ENCODE measurements around the gene CBARP.

The CBARP gene

DNA sequence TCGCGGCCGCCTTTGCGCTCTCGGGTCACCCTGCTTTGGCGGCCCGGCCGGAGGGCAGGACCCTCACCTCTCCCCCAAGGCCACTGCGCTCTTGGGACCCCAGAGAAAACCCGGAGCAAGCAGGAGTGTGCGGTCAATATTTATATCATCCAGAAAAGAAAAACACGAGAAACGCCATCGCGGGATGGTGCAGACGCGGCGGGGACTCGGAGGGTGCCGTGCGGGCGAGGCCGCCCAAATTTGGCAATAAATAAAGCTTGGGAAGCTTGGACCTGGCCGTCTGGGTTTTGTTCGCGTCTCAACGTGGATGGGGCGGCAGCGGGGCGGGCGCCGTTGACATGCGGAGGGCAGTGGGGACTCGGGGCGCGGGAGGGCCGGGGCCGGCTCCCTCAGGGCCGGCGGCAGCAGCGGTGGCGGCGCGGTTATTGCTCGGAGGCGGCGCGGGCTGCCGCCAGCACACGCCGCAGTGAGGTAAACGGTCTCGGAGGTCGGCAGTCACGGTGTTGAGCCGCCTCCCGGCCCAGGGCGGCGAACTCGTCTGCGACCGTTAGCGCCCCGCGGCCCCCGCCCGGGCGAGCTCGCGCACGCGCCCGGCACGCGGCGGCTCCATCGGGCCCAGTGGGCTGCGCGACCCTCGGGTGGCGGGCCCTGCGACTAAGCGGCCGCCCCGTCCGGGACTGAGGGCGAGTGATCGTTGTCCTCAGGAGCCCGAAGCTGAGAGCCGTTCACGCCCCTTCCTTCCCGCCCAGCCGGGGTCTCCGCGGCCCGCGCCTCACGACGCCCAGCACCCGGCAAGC lies 9.4 kb downstream of the CBARP start:
- no peak overlapping the region for H3K27ac ChIP-seq
- in situ Hi-C loops (cut with HindIII; ENCODE audit: low pct_ligation_motif_present, low sequenced_read_pairs): loop anchor here (25.0 kb wide), 1 partner anchor 116 kb away; the partner anchor contains the start of gene GPX4
- H3K27me3 ChIP-seq (replicated peaks): no peaks in the 10 kb centered on the region
- H3K4me3 ChIP-seq (ENCODE audit: low read depth, low read length): no peak overlapping the region
- TF ChIP-seq, protein P1, sequence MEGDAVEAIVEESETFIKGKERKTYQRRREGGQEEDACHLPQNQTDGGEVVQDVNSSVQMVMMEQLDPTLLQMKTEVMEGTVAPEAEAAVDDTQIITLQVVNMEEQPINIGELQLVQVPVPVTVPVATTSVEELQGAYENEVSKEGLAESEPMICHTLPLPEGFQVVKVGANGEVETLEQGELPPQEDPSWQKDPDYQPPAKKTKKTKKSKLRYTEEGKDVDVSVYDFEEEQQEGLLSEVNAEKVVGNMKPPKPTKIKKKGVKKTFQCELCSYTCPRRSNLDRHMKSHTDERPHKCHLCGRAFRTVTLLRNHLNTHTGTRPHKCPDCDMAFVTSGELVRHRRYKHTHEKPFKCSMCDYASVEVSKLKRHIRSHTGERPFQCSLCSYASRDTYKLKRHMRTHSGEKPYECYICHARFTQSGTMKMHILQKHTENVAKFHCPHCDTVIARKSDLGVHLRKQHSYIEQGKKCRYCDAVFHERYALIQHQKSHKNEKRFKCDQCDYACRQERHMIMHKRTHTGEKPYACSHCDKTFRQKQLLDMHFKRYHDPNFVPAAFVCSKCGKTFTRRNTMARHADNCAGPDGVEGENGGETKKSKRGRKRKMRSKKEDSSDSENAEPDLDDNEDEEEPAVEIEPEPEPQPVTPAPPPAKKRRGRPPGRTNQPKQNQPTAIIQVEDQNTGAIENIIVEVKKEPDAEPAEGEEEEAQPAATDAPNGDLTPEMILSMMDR (IDR thresholded peaks at IDR 0.05; ENCODE audit: low read depth, low read length, missing control alignments): no peak
- DNase-seq: no peak
- H3K36me3 ChIP-seq (replicated peaks): peaks cover 22% of the 10 kb centered on the region

DNA sequence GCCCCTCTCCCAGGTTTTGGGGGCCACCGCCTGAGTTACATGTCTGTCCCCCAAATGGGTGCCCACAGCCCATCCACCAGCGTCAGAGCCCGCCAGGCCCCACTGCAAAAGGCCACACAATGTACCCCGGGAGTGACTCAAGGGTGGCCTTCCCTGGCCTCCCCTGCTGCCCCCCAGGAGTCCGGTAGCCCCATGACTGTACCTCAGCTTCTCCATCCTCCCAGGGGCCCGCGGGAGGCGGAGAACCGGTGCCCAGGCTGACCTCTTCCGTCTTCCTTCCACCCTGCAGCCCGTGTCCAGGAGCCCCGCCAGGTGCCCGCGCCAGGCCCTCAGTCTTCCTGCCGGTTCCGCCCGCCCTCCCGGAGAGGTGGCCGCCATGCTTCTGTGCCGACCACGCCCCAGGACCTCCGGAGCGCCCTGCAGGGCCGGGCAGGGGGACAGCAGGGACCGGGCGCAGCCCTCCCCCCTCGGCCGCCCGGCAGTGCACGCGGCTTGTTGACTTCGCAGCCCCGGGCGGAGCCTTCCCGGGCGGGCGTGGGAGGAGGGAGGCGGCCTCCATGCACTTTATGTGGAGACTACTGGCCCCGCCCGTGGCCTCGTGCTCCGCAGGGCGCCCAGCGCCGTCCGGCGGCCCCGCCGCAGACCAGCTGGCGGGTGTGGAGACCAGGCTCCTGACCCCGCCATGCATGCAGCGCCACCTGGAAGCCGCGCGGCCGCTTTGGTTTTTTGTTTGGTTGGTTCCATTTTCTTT lies 10.3 kb downstream of the CBARP start:
- Histone ChIP-seq H3K27ac (no peak overlapping the region), H3K36me3 (replicated peaks) (peaks cover 25% of the 10 kb centered on the region)
- in situ Hi-C loops (cut with HindIII; ENCODE audit: low pct_ligation_motif_present, low sequenced_read_pairs): loop anchor here (25.0 kb wide), 1 partner anchor 115 kb away; the partner anchor contains the start of gene GPX4

DNA sequence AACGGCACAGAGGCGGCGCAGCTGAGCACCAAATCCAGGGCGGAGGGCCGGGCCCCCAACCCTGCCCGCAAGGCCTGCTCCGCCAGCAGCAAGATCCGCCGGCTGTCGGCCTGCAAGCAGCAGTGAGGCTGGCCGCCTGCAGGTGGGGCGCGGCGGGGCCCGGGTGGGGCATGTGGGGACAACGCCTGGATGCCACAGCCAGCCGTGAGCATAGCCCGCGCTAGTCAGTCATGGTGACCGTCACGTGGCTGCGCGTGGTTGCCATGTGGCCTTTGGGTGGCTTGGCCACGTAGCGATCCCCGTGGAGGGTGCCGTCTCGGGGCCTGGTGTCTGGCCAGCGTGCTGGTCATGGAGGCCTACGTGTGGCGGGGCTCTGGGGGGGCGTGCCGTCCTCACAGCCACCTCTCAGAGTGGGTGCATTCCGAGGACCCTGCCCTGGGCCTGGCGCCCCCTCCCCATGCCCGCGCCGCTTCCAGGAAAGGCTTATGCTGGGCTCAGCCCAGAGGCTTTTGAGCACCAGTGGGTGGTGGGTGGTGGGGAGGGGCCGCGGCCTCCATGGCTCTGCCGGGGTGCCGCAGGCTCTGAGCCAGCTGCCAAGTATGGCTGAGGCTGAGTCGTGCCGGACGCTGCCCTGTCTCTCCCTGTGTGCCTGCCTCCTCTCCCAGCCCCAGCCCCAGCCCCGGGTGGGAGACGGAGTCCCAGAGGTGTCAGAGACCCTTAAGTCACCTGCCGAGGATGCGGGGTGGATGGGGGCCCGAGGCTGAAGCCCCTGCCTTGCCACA lies 11.1 kb downstream of the CBARP start:
- Histone ChIP-seq H3K27me3 (replicated peaks) (no peaks in the 10 kb centered on the region), H3K4me3 (ENCODE audit: low read depth, low read length) (no peak overlapping the region), H3K36me3 (replicated peaks) (peaks cover 25% of the 10 kb centered on the region), H3K27ac (no peak overlapping the region)
- no peak for DNase-seq
- TF ChIP-seq, protein P1 (IDR thresholded peaks at IDR 0.05; ENCODE audit: low read depth, low read length, missing control alignments): no peak
- in situ Hi-C loops (cut with HindIII; ENCODE audit: low pct_ligation_motif_present, low sequenced_read_pairs): loop anchor here (25.0 kb wide), 1 partner anchor 114 kb away; the partner anchor contains the start of gene GPX4

More for the DNA sequence above, 10.3 kb downstream of the CBARP start:
- no peak for DNase-seq
- H3K4me3 ChIP-seq (ENCODE audit: low read depth, low read length): no peak overlapping the region
- H3K27me3 ChIP-seq (replicated peaks): no peaks in the 10 kb centered on the region
- TF ChIP-seq, protein P1 (IDR thresholded peaks at IDR 0.05; ENCODE audit: low read depth, low read length, missing control alignments): no peak

DNA sequence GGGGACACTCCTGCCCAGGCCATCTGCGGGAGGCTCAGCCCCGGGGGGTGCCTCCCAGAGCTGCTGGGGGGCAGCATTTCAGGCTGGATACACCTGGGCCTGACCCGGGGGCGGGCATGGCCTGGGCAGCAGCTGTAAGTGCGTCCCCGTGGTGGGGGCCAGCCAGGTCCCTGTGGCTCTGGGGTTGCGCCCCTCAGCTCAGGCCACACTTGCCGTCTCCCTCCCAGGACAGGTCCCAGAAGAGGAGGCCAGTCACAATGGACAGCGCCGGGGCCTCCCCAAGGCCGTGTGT lies 11.6 kb downstream of the CBARP start:
- in situ Hi-C loops (cut with HindIII; ENCODE audit: low pct_ligation_motif_present, low sequenced_read_pairs): loop anchor here (25.0 kb wide), 1 partner anchor 114 kb away; the partner anchor contains the start of gene GPX4
- Histone ChIP-seq H3K36me3 (replicated peaks) (peaks cover 25% of the 10 kb centered on the region), H3K27ac (no peak overlapping the region), H3K4me3 (ENCODE audit: low read depth, low read length) (no peak overlapping the region), H3K27me3 (replicated peaks) (no peaks in the 10 kb centered on the region)
- DNase-seq: no peak
- TF ChIP-seq, protein P1 (IDR thresholded peaks at IDR 0.05; ENCODE audit: low read depth, low read length, missing control alignments): no peak

DNA sequence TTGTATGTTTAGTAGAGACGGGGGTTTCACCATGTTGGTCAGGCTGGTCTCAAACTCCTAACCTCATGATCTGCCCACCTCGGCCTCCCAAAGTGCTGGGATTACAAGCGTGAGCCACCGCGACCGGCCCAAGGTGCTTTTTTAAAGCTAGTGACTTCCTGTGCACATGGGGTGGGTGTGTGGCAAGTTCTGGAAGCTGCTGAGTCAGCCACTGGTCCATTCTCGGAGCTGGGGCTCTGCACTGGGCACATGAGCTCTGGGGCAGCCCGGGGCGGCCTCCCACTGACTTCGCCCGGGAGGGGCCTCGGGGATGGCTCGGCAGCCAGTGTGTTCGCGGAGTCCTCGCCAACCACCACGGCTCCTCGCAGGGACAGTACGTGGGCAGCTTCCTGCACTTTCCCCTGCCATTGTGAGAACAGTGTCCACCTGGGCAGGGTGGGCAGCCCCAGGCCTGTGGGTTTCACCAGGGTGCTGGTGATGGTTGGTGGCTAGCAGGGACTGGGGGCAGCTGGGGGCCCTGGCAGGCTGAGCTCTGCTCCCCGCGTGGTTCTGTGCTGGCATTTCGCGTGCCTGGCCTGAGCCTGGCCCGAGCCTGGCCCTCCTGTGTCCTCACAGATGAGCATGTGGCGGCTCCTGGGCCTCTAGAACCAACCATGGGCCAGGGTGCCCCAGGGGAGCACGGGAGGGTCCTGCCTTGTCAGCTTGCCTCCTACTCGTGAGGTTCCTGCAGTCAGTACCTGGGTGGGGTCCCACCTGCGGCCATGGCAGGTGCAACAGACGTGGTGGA lies 12.2 kb downstream of the CBARP start:
- no peaks in the 10 kb centered on the region for H3K27me3 ChIP-seq (replicated peaks)
- H3K36me3 ChIP-seq (replicated peaks): peaks cover 28% of the 10 kb centered on the region
- no peak for DNase-seq
- no peak overlapping the region for H3K27ac ChIP-seq
- no peak overlapping the region for H3K4me3 ChIP-seq (ENCODE audit: low read depth, low read length)
- TF ChIP-seq, protein P1 (IDR thresholded peaks at IDR 0.05; ENCODE audit: low read depth, low read length, missing control alignments): no peak
- in situ Hi-C loops (cut with HindIII; ENCODE audit: low pct_ligation_motif_present, low sequenced_read_pairs): loop anchor here (25.0 kb wide), 1 partner anchor 113 kb away; the partner anchor contains the start of gene GPX4
